Stimulated activated CD4-positive, alpha-beta T cell treated with anti-CD3 and anti-CD28 coated beads, Interleukin-15, amount 100 ng/mL, for 24 hours (primary cell): ENCODE measurements around the gene FNBP1.
"Not testable (repeated sequence)": the region's sequence is repeated elsewhere in the genome, so short reads cannot be mapped to it uniquely, and the experiment has no call there.

Experiments used
- DNase-seq: peaks from one replicate; pipeline ENCODE4 v3.0.0-alpha.2; 2020

Gene FNBP1

GRCh38 chr9:130020618-130021017 lies 22.4 kb downstream of the FNBP1 start:
- DNase-seq = no peak

GRCh38 chr9:130018265-130018664 lies 24.7 kb downstream of the FNBP1 start:
- no peak for DNase-seq

GRCh38 chr9:130017510-130017909 lies 25.5 kb downstream of the FNBP1 start:
- not testable (repeated sequence) for DNase-seq

GRCh38 chr9:130017076-130017475 lies 25.9 kb downstream of the FNBP1 start:
- DNase-seq = no peak

- no peak for DNase-seq
Observed at GRCh38 chr9:130015353-130016019, 27.5 kb downstream of the FNBP1 start.

GRCh38 chr9:130013326-130013725 lies 29.7 kb downstream of the FNBP1 start:
- DNase-seq = no peak

GRCh38 chr9:130010151-130010988 lies 32.6 kb downstream of the FNBP1 start:
- peak; percentile 40 for DNase-seq

- DNase-seq = not testable (repeated sequence)
Observed at GRCh38 chr9:130009546-130009945, 33.4 kb downstream of the FNBP1 start.

- DNase-seq = no peak
Observed at GRCh38 chr9:130008538-130008937, 34.5 kb downstream of the FNBP1 start.

GRCh38 chr9:130006952-130007351 lies 36.0 kb downstream of the FNBP1 start:
- not testable (repeated sequence) for DNase-seq

GRCh38 chr9:130003943-130004552 lies 38.9 kb downstream of the FNBP1 start:
- no peak for DNase-seq

GRCh38 chr9:130002320-130002719 lies 40.7 kb downstream of the FNBP1 start:
- no peak for DNase-seq

- no peak for DNase-seq
Observed at GRCh38 chr9:130001190-130001589, 41.8 kb downstream of the FNBP1 start.

GRCh38 chr9:129999141-129999510 lies 43.9 kb downstream of the FNBP1 start:
- DNase-seq = no peak

GRCh38 chr9:129998491-129999140 lies 44.4 kb downstream of the FNBP1 start:
- no peak for DNase-seq

- DNase-seq = not testable (repeated sequence)
Observed at GRCh38 chr9:129997706-129998105, 45.3 kb downstream of the FNBP1 start.

- DNase-seq = no peak
Observed at GRCh38 chr9:129996161-129996830, 46.7 kb downstream of the FNBP1 start.

GRCh38 chr9:129995409-129996160 lies 47.4 kb downstream of the FNBP1 start:
- peak; percentile 55 for DNase-seq

- DNase-seq = no peak
Observed at GRCh38 chr9:129994882-129995281, 48.1 kb downstream of the FNBP1 start.

- DNase-seq = not testable (repeated sequence)
Observed at GRCh38 chr9:129991139-129991538, 51.9 kb downstream of the FNBP1 start.

GRCh38 chr9:129990269-129991010 lies 52.5 kb downstream of the FNBP1 start:
- DNase-seq = no peak
